CD4-positive, alpha-beta T cell treated with Interferon alpha-2 for 1 hour (primary cell): ENCODE results near the gene DPH5.
A peak's percentile ranks its signal among the peaks of the same experiment; 100 is the strongest.

ENCODE experiments used
- DNase-seq, 2 donors: peaks; one replicate each; pipeline ENCODE4 v3.0.0-alpha.2; 2020 to 2022

DPH5 gene

GRCh38 chr1:101029184-101029583 lies 3.6 kb upstream of the DPH5 start:
- no peak for DNase-seq

- DNase-seq, result no peak
Observed at GRCh38 chr1:101028466-101028865, 2.9 kb upstream of the DPH5 start.

GRCh38 chr1:101027194-101027772 lies 1.7 kb upstream of the DPH5 start:
- DNase-seq, result no peak

GRCh38 chr1:101026430-101026788 lies 825 bp upstream of the DPH5 start:
- DNase-seq, result no peak

GRCh38 chr1:101025283-101025656 lies 314 bp downstream of the DPH5 start:
- DNase-seq, result no peak

GRCh38 chr1:101022294-101022693 lies 3.3 kb downstream of the DPH5 start:
- no peak for DNase-seq

GRCh38 chr1:101017448-101017847 lies 8.1 kb downstream of the DPH5 start:
- no peak for DNase-seq

GRCh38 chr1:101013776-101014175 lies 11.8 kb downstream of the DPH5 start:
- no peak for DNase-seq

- no peak for DNase-seq
Observed at GRCh38 chr1:101008229-101008834, 17.3 kb downstream of the DPH5 start.

GRCh38 chr1:101006553-101006952 lies 19.0 kb downstream of the DPH5 start:
- DNase-seq, result peak in 1 of 2 donors; percentile 36

- DNase-seq, result peak in 1 of 2 donors; percentile 46
Observed at GRCh38 chr1:101005871-101006270, 19.7 kb downstream of the DPH5 start.

- peak in 1 of 2 donors; percentile 25 for DNase-seq
Observed at GRCh38 chr1:101005183-101005582, 20.4 kb downstream of the DPH5 start.

- DNase-seq, result no peak
Observed at GRCh38 chr1:101004670-101005069, 20.9 kb downstream of the DPH5 start.

- DNase-seq, result no peak
Observed at GRCh38 chr1:101004061-101004460, 21.5 kb downstream of the DPH5 start.

GRCh38 chr1:101003012-101003650 lies 22.5 kb downstream of the DPH5 start:
- no peak for DNase-seq

GRCh38 chr1:101002551-101002950 lies 23.0 kb downstream of the DPH5 start:
- peak in 1 of 2 donors; percentile 9 for DNase-seq

- no peak for DNase-seq
Observed at GRCh38 chr1:101000131-101000873, 25.3 kb downstream of the DPH5 start.

- DNase-seq, result no peak
Observed at GRCh38 chr1:100998426-100998825, 27.2 kb downstream of the DPH5 start.

GRCh38 chr1:100995198-100995988 lies 30.2 kb downstream of the DPH5 start:
- no peak for DNase-seq

- DNase-seq, result no peak
Observed at GRCh38 chr1:100989306-100990077, 36.1 kb downstream of the DPH5 start.

GRCh38 chr1:100988121-100988520 lies 37.5 kb downstream of the DPH5 start:
- DNase-seq, result no peak

GRCh38 chr1:100982793-100983192 lies 42.8 kb downstream of the DPH5 start:
- DNase-seq, result no peak
